Astrocyte of the cerebellum (primary cell): ENCODE data around the gene MYO1E.

Experiments
- DNase-seq: peaks from one replicate; pipeline ENCODE4 v3.0.0-alpha.2; 2011; ENCODE audit warnings: low read depth
- H3K4me3 ChIP-seq: 2 replicates; pipeline ENCODE4 v1.5.1; 2011; ENCODE audit warnings: mild to moderate bottlenecking, low read depth, low read length, moderate library complexity
- CTCF ChIP-seq: IDR thresholded peaks from 2 replicates; pipeline ENCODE4 v1.5.1; 2012; ENCODE audit warnings: low read length, low read depth, moderate library complexity, mild to moderate bottlenecking; ENCODE audit errors: missing control alignments
- in situ Hi-C: cut with HindIII; loops from 2 replicates; pipeline ENCODE4 v1.10.0; 2017; ENCODE audit warnings: low sequenced_read_pairs

MYO1E gene

DNA sequence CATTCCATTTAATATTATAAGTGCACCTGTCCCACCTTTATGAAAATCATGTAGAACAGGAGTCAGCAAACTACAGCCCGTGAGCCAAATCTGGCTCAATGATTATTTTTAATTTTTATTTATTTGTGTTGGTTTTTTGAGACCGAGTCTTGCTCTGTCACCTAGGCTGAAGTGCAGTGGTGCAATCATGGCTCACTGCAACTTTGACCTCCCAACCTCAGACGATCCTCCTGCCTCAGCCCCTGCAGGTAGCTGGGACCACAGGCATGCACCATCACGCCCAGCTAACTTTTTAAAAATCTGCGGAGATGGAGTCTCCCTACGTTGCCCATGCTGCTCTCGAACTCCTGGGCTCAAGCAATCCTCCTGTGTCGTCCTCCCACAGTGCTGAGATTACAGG, 42.0 kb downstream of the MYO1E start:
- no peak for TF ChIP-seq CTCF
- H3K4me3 ChIP-seq: no peak overlapping the region
- no peak for DNase-seq
- in situ Hi-C loops: no loop called here

DNA sequence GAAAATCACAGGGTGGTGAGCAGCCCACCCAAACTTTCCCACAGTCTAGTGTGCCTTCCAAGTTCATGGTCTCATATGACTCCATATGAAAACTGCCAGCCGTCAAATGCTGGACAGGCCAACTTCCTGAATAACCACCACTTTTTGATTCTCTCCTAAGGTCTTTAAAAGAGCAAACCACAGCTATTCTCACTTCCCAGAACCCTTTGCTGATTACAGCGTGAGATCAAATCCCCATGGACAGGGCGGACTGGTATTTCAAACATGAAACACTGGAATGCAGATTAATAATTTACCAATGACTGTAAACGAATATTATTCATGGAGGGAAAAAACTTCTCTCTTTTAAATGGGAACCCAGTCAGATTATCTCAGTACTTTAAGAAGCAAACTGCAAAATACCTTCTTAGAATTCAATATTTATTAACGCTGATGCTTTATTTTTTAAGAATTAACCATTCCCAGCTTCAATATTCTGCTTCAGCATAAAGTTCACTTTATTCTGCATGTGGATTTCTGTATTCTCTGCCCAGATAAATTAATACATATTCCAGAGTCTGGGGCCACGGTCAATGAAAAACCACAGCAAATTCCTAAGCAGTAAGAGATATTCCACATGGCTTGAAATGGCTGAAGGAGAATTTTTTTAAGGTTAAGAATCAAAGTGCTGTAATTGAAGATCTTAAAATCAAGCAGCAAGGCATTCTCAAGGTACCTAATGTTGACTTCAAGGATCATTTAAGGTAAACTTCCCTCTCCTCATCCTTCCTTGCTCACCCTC, 42.9 kb downstream of the MYO1E start:
- TF ChIP-seq CTCF: no peak
- in situ Hi-C loops: no loop called here
- H3K4me3 ChIP-seq: no peak overlapping the region
- DNase-seq: peak; percentile 92

GRCh38 chr15:59329091-59329490, 43.6 kb downstream of the MYO1E start:
- in situ Hi-C loops: no loop called here
- no peak for TF ChIP-seq CTCF
- no peak overlapping the region for H3K4me3 ChIP-seq
- no peak for DNase-seq

- no peak for DNase-seq
- in situ Hi-C loops: no loop called here
- no peak overlapping the region for H3K4me3 ChIP-seq
- no peak for TF ChIP-seq CTCF
Observed at GRCh38 chr15:59327942-59328341, 44.7 kb downstream of the MYO1E start.

- DNase-seq: no peak
- no peak overlapping the region for H3K4me3 ChIP-seq
- in situ Hi-C loops: no loop called here
- TF ChIP-seq CTCF: no peak
Observed at GRCh38 chr15:59326856-59327255, 45.8 kb downstream of the MYO1E start.

GRCh38 chr15:59322056-59322759, 50.5 kb downstream of the MYO1E start:
- no peak for DNase-seq
- TF ChIP-seq CTCF: no peak
- in situ Hi-C loops: no loop called here
- no peak overlapping the region for H3K4me3 ChIP-seq
